GM18858 (cell line): ENCODE measurements around the gene DIAPH1.

Source experiments
- ATAC-seq: cut with Tn5 transposase; IDR thresholded peaks from one replicate; pipeline ENCODE4 v1.9.1; 2021; ENCODE audit not compliant: unreplicated experiment

Gene DIAPH1

DNA sequence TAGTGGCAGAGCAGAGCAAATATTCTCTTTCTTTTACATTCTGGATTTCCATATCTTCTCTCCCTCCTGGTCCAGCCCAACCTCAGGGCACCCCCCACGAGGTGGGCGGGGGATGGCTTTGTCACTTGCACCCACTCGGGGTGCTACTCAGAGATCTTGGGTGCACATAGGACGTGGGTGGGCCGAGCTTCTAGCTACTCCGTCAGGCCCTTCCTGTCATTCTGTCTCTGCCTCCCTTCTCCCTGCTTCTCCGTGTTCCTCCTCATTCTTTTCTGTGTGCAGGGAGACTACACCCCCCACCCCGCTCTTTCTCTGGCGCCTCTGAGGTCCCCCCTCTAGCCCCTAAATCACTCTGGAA, 110.4 kb downstream of the DIAPH1 start:
- ATAC-seq: no peak

DNA sequence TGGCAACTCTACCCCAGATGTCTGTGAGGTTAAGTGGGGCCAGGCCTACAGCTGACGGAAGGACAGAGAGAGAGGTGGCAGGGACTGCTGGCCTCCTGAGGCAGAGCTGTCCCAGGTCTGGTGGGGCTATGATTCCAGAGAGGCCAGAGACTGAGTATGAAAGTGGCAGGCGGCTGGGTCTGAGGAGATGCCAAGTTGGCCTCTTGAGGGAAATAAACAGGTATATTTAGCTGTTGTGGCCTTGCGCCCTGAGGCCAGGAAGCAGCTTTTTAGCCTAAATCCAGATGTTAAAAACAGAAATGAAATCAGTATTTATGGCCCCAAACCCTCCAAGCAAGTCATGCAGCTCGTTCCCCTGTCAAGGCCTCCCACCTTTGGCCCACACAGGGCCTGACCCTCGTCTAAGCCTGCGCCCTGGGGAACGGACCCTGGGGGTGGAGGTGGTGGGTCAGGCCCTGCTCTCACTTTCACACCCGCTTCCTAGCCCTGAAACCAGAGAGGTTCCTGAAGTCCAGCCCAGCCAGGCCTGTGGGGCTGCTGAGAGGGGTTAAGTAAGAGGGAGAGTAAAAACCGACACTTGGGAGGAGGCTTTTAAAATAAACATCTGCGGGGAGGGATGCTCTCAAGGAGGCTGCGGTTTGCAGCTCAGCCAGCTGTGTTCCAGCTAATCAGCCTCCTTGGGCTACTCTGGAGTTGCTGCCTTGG, 111.3 kb downstream of the DIAPH1 start:
- ATAC-seq: peak; percentile 40

DNA sequence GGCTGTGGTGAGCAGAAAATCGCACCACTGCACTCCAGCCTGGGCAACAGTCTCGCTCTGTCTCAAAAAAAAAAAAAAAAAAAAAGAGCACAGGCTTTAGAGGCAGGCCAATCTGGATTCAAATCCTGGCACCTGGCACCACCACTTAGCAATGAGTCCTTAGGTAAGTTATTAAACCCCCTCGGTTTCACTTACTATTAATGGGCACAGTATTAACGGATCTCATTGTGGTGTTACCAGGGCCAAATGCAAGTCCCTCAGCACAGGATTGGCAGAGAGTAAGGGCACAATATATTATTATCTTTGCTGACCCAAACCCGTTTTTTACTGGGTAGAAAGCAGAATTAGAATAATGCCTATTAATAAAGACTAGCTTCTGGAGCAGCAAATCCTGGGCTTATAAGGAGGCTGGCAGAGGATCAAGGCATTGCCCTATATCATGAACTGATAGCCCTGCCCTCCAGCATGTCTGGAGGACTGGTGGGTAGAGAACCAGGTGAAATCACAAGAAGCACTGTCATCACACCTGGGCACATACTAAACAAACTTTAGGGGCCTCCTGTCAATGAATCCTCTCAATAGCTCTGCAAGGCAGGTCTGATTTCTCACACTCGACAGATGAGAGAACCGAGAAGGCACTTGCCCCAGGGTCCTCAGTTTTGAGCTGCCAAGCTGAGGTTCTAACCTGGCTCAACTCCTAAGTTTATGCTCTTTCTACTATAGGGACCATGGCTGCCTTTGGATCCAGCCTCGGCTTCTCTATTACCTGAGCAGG, 112.2 kb downstream of the DIAPH1 start:
- ATAC-seq: no peak

DNA sequence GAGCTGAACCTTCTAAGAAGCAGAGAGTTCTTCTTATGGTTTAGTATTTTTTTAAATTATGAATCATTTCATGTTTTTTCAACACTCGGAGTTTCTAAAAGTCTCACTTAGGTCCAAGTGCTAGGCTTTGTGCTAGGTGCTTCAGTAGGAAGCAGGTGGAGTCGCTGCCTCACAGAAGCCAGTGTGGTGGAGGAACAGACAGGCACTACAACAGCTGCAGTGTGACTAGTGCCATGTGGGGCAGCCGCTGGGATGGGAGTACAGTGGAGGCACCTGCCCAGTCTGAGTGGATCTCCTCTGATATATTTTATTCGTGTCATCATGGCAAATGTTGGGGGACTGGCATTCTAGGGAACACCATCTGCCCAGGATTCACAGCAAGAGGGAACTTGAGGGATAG, 114.6 kb downstream of the DIAPH1 start:
- ATAC-seq: no peak

DNA sequence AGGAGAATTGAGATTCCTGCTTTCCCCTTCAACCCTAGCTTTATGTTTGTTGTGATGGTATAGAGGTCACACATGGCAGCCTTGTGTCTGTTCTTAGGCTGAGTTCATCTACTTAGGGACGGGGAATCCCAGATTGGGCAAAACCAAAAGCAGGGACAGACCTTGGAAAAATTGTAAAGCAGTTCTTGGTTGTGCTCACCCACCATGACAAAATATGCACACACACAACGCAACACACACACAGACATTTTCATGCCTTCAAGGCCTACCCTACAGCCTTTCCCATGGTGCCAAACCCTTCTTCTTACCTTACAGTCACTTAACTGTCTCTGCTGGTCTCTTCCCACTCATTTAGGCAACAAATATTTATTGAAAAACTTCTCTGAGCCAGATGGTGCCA, 115.1 kb downstream of the DIAPH1 start:
- no peak for ATAC-seq

DNA sequence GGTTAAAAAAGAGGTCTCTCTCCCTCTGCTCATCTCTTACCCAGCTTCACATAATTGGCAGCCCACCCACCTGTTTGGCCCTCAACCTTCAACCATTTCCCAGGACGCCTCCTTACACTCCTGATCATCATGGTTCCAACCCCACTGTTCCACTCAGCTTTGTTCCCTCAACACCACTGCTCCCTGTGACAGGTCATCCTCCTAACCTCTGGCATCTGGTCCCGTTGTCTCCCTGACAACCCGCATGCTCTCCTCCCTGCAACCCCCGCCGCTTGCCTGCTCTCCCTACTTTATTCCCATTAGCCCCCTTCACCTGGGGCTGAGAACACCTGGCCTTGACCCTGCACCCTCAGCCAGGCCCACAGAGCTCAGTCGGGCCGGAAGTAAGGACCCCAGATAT, 117.0 kb downstream of the DIAPH1 start:
- no peak for ATAC-seq

DNA sequence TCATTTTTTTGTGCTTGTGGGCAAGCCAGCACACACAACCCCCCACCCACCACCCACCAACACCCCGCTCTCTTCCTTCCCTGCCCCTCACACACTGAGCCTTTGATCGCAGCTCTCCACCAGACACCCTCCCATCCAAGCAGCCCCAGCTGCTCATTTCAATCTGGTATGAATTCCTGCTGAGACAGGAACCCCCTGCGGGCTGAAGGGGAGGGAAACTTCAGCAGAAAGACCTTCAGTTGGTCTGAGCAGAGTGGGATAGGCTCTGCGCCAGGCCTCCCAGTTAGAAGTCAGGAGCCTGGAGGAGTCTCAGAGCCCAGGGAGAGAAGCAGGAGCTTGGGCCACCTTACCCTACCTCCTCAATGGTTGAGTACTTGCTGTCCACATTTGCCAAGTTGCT, 122.8 kb downstream of the DIAPH1 start:
- no peak for ATAC-seq

DNA sequence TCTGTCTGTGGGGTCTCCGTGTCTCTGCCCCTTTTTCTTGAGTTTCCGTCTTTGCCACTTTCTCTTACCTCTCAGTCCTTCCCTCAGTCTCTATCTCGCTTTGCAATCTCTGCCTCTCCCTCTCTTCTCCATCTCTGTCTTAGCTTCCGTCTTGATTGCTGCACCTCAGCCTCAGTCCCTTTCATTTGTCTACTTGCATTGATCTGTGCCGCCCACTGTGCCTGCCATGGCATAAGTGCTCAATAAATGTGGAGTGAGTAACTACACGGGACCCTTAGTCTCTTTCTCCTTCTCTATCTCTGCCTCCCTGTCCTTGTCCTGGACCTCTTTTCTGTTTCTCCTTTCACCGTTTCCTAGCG, 123.4 kb downstream of the DIAPH1 start:
- no peak for ATAC-seq

DNA sequence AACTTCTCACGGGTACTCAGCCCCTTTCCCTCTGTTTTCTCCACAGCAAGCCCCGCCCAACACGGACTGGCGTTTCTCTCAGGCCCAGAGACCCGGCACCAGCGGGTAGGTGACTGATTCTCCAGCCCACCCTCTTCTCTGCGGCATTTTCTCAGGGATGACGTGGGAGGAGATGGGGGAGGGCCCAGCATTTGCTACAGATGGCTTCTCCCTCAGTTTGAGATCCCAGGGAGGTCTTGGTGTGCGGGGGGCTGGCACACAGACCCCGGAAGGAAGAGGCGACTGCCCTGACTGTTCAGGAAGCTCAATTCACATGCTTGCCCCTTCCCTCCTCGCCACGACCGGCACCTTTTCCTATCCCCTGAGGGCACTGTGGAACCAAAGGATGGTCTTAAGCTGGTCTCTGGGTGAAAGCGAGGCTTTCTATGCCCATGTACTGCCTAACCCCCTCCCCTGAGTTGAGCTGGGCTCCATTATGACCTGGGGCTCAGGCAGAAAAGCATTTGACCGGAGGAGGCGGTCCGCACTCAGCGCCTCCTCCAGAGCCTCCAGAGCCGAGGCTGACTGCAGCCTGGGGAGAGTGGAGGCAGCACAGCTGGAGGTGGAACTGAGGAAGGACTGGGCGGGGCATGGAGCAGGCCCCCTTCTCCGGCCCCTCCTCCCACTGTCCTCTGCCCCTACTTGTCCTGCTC, 123.9 kb downstream of the DIAPH1 start:
- ATAC-seq: no peak

DNA sequence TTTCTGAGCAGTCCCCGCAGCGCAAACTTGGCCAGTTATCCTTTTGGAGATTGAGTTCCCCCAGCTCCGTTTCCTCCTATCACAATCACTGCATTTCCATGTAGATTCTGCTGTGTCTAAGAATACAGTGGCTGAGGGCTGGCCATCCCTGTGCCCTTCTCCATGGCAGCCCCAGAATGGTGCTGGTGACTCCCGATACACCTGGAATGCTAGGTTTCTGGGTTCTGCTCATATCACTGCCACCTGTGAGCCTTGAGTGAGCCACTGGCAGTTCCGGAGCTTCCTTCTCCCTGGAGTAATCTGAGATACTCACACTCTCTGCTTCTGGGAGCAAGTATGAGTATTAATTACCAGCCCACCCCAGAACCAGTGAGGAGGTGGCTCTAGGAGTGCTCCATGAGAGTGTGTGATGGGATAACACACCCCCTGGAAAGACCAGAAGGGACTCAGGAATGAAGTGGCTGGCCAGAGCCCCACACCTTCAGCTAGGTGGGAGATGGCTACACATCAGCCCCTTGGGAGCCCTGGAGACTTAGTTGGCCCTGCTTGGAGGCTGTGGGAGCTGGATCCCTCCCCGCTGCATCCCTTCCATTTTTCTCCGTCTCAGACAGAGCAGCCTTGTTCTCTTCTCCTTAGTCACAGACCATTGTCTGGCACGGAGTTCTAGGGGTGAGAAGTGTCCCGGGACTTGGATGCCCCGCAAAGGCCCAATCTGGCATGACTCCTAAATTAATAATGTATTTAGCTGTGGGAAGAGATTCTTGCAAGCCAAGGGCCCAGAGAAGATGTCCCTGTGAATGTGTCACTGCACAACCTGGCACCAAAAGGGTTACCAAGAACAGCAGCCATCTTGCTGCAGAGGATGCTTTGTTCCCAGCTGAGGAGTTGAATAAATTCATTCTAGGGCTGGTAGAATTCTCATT, 125.0 kb downstream of the DIAPH1 start:
- ATAC-seq: no peak

DNA sequence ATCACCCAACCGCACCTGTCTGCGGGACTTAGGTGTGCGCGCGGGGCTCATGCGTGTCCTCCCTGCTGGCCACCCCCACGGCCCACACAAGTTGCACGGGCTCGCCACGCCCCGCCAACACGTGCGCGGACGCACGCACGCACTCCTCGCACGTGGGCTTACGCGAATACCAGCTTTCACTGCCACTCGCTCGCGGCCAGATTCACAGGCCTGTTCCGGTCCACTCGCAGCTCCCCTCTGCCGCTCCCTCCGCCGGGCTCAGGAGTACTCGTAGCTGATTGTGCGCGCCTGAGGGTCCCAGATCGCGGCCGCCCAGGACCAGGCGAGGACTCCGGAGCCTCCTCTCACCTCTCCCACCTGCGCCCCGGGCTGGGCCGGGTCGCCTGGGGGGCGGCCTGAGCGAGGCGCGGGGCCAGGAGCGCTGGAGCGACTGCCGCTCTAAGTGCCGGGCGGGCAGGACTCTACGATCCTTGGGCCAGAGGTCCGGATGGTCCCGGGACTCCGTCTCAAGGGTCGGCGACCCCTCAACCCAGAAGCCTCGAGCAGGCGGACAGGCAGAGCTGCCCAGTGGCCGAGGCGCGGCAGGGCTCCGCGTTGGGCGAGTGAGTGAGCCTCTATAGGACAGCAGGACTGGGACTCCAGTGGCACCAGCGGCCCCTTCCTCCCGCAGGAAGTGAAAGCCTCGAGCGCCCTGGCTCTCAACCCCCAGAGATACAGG, 126.5 kb downstream of the DIAPH1 start:
- ATAC-seq: no peak

DNA sequence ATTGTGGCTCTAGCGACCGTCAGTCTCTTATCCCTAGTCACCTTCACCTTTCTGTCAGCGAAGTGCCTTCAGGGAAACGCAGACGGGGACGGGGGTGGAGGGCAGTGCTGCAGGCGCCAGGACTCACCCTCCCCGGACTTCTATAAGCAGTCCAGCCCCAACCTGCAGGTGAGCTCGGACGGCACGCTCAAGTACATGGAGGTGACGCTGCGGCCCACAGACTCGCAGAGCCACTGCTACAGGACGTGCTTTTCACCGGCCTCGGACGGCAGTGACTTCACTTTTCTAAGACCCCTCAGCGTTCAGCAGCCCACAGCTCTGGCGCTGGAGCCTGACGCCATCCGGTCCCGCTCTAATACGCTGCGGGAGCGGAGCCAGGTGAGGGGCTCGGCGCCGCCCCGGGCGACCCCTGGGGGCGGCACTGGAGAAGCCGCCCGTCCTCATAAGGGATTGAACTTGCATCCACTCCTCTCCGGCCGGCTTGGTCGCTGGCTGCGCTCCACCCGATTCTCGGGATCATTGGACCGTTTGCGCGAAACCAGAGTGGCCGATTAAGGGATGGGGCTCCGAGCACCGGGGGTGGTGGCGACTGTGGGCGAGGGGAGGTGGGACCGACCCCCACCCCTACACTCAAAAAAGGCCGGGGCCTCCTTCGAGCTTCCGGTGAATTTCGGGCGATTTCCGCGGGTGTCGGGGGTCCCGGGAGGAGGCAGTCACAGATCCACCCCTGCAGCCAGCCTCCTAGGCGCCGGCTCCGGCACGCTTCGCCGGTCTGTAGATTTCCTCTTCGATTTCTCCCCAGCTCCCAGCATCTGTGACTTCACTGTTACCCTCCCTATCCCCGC, 127.3 kb downstream of the DIAPH1 start:
- no peak for ATAC-seq

DNA sequence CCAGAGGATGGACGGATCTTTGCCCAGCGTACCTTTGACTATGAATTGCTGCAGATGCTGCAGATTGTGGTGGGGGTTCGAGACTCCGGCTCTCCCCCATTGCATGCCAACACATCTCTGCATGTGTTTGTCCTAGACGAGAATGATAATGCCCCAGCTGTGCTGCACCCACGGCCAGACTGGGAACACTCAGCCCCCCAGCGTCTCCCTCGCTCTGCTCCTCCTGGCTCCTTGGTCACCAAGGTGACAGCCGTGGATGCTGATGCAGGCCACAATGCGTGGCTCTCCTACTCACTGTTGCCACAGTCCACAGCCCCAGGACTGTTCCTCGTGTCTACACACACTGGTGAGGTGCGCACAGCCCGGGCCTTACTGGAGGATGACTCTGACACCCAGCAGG, 128.0 kb downstream of the DIAPH1 start:
- ATAC-seq: no peak

DNA sequence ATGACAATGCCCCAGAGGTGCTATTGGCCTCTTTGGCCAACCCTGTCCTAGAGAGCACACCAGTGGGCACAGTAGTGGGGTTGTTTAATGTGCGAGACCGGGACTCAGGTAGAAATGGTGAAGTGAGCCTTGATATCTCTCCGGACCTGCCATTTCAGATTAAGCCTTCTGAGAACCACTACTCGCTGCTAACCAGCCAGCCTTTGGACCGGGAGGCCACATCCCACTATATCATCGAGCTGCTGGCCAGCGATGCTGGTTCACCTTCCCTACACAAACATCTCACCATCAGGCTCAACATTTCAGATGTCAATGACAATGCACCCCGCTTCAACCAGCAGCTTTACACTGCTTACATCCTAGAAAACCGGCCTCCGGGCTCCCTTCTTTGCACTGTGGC, 128.5 kb downstream of the DIAPH1 start:
- ATAC-seq: no peak

DNA sequence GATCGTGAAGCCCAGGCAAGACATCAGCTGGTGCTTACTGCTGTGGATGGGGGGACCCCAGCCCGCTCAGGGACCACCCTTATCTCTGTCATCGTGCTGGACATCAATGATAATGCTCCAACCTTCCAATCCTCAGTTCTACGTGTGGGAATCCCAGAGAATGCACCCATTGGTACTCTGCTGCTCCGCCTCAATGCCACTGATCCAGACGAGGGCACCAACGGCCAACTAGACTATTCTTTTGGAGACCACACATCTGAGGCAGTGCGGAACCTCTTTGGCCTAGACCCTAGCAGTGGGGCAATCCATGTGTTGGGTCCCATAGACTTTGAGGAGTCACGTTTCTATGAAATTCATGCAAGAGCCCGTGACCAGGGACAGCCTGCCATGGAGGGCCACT, 129.0 kb downstream of the DIAPH1 start:
- no peak for ATAC-seq

DNA sequence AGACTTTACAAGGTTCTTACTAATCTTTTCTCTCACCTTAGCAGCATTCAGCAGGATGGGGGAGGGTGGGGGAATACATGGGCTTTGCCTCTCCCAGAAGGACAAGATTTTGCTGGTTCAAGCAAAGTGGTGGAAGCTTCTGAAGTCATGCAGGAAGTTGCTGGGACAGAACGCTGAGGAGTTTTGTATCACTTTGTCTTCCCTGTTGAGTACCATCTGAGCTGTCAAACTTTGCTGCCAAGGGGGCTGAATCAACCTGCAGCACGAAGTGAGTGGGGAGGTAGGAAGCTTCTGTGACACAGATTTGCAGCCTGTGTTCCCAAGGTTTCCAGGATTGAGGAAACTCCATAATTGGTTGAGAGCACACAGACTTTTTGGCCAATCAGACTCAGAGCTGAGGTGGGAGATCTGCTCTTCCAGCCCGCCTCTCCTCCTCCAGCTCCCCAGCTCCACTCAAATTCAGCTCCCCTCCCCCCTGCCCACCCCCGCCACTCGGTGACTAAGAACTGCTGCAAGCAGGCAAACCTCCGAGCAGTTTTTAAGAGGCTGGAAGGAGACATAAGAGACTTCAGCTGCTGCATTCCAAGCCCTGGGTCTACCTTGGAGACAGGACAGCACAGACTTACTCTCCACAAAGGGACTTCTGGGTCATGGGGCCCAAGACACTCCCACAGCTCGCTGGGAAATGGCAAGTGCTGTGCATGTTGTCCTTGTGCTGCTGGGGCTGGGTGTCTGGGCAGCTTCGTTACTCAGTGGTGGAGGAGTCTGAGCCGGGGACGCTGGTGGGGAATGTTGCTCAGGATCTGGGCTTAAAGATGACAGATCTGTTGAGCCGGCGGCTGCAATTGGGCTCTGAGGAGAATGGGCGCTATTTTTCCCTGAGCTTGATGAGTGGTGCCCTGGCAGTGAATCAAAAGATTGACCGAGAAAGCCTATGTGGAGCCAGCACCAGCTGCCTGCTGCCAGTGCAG, 129.9 kb downstream of the DIAPH1 start, which contains the start of gene PCDHGC5:
TSS of gene PCDHGC5 (plus strand) at position 491 of the 971 bp plus-strand sequence. CDS start at position 651, 160 bp downstream.
- no peak for ATAC-seq

DNA sequence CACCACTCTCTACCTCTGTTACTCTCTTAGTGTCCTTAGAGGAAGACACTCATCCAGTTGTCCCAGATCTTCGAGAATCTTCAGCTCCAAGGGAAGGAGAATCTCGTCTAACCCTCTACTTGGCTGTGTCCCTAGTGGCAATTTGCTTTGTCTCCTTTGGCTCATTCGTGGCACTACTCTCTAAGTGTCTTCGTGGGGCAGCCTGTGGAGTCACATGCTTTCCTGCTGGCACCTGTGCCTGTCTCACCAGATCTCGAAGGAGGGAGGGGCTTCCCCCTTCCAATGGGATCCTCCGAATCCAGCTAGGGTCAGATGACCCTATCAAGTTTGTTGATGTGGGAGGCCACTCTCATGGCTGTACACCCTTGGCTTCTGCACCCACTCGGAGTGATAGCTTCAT, 131.7 kb downstream of the DIAPH1 start:
- no peak for ATAC-seq

DNA sequence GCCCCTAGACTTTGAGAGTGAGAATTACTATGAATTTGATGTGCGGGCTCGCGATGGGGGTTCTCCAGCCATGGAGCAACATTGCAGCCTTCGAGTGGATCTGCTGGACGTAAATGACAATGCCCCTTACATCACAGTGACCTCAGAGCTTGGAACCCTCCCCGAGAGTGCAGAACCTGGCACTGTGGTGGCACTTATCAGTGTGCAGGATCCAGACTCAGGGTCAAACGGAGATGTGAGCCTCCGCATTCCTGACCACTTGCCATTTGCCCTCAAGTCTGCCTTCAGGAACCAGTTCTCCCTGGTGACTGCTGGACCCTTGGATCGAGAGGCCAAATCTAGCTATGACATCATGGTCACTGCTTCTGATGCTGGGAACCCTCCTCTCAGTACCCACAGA, 132.7 kb downstream of the DIAPH1 start:
- ATAC-seq: no peak
